ENCODE results near the gene MYH9.
"Not testable (repeated sequence)": the region's sequence is repeated elsewhere in the genome, so short reads cannot be mapped to it uniquely, and the experiment has no call there.

MYH9 gene

GRCh38 chr22:36413022-36413775 lies 25.4 kb upstream of the MYH9 start:
- no peak for DNase-seq

- DNase-seq, result no peak
These were observed 24.0 kb upstream of the MYH9 start for GRCh38 chr22:36411589-36412258.

GRCh38 chr22:36409911-36410756 lies 22.4 kb upstream of the MYH9 start:
- peak; percentile 59 for DNase-seq

- not testable (repeated sequence) for DNase-seq
These were observed 21.8 kb upstream of the MYH9 start for GRCh38 chr22:36409554-36409910.

- no peak for DNase-seq
These were observed 21.3 kb upstream of the MYH9 start for GRCh38 chr22:36409056-36409455.

- no peak for DNase-seq
These were observed 19.0 kb upstream of the MYH9 start for GRCh38 chr22:36406721-36407120.

- DNase-seq, result peak; percentile 45
These were observed 18.1 kb upstream of the MYH9 start for GRCh38 chr22:36405671-36406538.

GRCh38 chr22:36405221-36405661 lies 17.5 kb upstream of the MYH9 start:
- DNase-seq, result no peak

- DNase-seq, result no peak
These were observed 16.7 kb upstream of the MYH9 start for GRCh38 chr22:36404446-36404845.

- DNase-seq, result no peak
These were observed 11.7 kb upstream of the MYH9 start for GRCh38 chr22:36399472-36399778.

- DNase-seq, result no peak
These were observed 11.1 kb upstream of the MYH9 start for GRCh38 chr22:36398601-36399471.

GRCh38 chr22:36397131-36398093 lies 9.6 kb upstream of the MYH9 start:
- DNase-seq, result no peak

GRCh38 chr22:36395915-36396314 lies 8.1 kb upstream of the MYH9 start:
- DNase-seq, result no peak

- no peak for DNase-seq
These were observed 7.5 kb upstream of the MYH9 start for GRCh38 chr22:36395055-36395849.

GRCh38 chr22:36391638-36392037 lies 3.9 kb upstream of the MYH9 start:
- DNase-seq, result no peak

GRCh38 chr22:36389122-36389521 lies 1.4 kb upstream of the MYH9 start:
- not testable (repeated sequence) for DNase-seq

GRCh38 chr22:36387709-36387958 lies 133 bp downstream of the MYH9 start:
- no peak for DNase-seq

- peak; percentile 50 for DNase-seq
These were observed 663 bp downstream of the MYH9 start for GRCh38 chr22:36386900-36387708.

- peak; percentile 52 for DNase-seq
These were observed 1.3 kb downstream of the MYH9 start for GRCh38 chr22:36386351-36386899.

Measured in activated CD8-positive, alpha-beta memory T cell treated with anti-CD3 and anti-CD28 coated beads, Interleukin-2, amount 50 U/mL, for 4 hours (primary cell).